ENCODE data around the gene C1S.

DNA sequence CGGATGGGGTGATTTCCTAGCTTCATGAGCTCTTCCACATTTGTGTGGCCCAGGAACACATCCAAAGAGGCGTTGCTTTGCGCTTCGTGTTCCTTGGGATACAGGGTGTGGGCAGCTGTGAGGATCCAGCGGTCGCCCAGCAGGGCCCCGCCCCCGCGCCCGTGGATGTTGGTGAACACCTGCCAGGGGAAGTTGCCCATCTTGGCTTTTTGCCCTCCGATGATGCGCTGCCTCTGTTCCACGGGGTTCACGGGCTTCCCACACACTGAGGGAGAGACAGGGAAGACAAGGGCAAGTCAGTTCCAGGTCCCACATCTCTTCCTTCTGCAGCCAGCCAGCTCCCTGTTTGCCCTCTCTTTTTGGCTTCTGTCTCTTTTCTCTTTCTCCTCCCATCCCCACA is 20.5 kb downstream of the C1S start:
- no peak for TF ChIP-seq POLR2A (IDR thresholded peaks at IDR 0.05)
- TF ChIP-seq, protein P1, sequence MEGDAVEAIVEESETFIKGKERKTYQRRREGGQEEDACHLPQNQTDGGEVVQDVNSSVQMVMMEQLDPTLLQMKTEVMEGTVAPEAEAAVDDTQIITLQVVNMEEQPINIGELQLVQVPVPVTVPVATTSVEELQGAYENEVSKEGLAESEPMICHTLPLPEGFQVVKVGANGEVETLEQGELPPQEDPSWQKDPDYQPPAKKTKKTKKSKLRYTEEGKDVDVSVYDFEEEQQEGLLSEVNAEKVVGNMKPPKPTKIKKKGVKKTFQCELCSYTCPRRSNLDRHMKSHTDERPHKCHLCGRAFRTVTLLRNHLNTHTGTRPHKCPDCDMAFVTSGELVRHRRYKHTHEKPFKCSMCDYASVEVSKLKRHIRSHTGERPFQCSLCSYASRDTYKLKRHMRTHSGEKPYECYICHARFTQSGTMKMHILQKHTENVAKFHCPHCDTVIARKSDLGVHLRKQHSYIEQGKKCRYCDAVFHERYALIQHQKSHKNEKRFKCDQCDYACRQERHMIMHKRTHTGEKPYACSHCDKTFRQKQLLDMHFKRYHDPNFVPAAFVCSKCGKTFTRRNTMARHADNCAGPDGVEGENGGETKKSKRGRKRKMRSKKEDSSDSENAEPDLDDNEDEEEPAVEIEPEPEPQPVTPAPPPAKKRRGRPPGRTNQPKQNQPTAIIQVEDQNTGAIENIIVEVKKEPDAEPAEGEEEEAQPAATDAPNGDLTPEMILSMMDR (IDR thresholded peaks at IDR 0.05 in 8 of 11, conservative IDR thresholded peaks at IDR 0.05 in 3 of 11) = no peak

Data from spleen (tissue), 7 donors.